Measurements from ENCODE around the gene MAN2A1.

DNA sequence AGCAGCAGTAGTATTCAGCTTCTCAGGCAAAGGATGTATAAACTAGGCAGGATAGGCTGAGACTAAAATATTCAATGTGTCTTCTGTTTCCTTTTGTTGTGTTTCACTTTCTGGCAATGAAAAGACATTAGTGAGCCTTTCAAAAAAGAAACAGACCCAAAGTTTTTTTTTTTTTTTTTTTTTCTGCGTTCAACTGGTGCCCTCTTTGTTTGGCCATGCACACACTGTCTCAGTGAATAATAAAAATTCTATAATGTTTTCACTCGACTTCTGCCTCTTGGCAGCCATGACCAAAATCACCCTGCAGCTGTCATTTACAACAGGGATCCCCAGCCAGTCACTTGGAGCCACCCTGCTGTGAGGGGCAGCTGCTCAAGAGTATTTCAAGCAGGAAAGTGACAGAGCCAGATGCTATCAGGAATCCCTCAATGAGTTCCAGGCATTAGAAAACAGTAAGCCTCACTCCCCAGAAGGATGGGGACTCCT lies 44.0 kb upstream of the MAN2A1 start:
- TF ChIP-seq EZH2 (IDR thresholded peaks at IDR 0.05; ENCODE audit: low read length, unreplicated experiment) (no peak), EZH2phosphoT487 (IDR thresholded peaks at IDR 0.05; ENCODE audit: borderline replicate concordance, low read length) (no peak)
- TF ChIP-seq, protein P1, sequence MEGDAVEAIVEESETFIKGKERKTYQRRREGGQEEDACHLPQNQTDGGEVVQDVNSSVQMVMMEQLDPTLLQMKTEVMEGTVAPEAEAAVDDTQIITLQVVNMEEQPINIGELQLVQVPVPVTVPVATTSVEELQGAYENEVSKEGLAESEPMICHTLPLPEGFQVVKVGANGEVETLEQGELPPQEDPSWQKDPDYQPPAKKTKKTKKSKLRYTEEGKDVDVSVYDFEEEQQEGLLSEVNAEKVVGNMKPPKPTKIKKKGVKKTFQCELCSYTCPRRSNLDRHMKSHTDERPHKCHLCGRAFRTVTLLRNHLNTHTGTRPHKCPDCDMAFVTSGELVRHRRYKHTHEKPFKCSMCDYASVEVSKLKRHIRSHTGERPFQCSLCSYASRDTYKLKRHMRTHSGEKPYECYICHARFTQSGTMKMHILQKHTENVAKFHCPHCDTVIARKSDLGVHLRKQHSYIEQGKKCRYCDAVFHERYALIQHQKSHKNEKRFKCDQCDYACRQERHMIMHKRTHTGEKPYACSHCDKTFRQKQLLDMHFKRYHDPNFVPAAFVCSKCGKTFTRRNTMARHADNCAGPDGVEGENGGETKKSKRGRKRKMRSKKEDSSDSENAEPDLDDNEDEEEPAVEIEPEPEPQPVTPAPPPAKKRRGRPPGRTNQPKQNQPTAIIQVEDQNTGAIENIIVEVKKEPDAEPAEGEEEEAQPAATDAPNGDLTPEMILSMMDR (conservative IDR thresholded peaks at IDR 0.05; ENCODE audit: low read depth, low read length), result no peak
